PC-3 (cell line): ENCODE measurements around the gene TMEM229A. TPM values are rescaled to one million over a fixed set of nuclear protein-coding genes. Genes with fewer than 3 reads are reported as not detected.

Experiments used
- ATAC-seq: fragments of 200-7000 bp; cut with Tn5 transposase; 2 replicates; pipeline ENCODE4 v1.9.1; 2020; ENCODE audit warnings: mild to moderate bottlenecking, moderate library complexity
- BruUV-seq: library from RNA; stranded (reverse); fragments of 400-500 nt; replicated peaks from 2 replicates; lab custom pipeline; 2021; lab: Mats Ljungman, UMichigan
- CTCF ChIA-PET: fragments of 300-600 bp; sonication (Branson Sonifier 250); formaldehyde crosslinking; loops from one replicate; lab custom pipeline; 2022; ENCODE audit warnings: antibody characterized with exemption; lab: Charles Lee
- POLR2A ChIA-PET: fragments of 300-600 bp; sonication (Branson Sonifier 250); formaldehyde crosslinking; loops from one replicate; lab custom pipeline; 2022; ENCODE audit warnings: antibody characterized with exemption; ENCODE audit not compliant: unreplicated experiment; lab: Charles Lee
- DNase-seq: peaks from one replicate; pipeline ENCODE4 v3.0.0-alpha.2; 2015
- H2AFZ ChIP-seq: fragments of 300-600 bp; sonication (generic); 2 replicates; pipeline ENCODE4 v1.6.0; 2016; ENCODE audit warnings: antibody characterized with exemption, low read length
- H3F3A ChIP-seq: fragments of 300-600 bp; sonication (generic); one replicate; pipeline ENCODE4 v1.6.0; 2017; ENCODE audit warnings: antibody characterized with exemption, low read length, control low read depth, mild to moderate bottlenecking; ENCODE audit not compliant: unreplicated experiment
- H3K27ac ChIP-seq: fragments of 300-600 bp; sonication (generic); 2 replicates; pipeline ENCODE4 v1.5.1; 2016; ENCODE audit warnings: mild to moderate bottlenecking, low read length
- H3K27me3 ChIP-seq: fragments of 300-600 bp; sonication (generic); 2 replicates; pipeline ENCODE4 v1.6.1; 2016; ENCODE audit warnings: low read length, mixed read lengths
- H3K36me3 ChIP-seq: fragments of 300-600 bp; sonication (generic); 2 replicates; pipeline ENCODE4 v1.6.1; 2016; ENCODE audit warnings: low read depth, mixed run types, low read length, mixed read lengths
- H3K4me1 ChIP-seq: fragments of 300-600 bp; sonication (generic); 2 replicates; pipeline ENCODE4 v1.5.1; 2016; ENCODE audit warnings: low read length; ENCODE audit not compliant: insufficient read depth
- H3K4me2 ChIP-seq: fragments of 300-600 bp; sonication (generic); 2 replicates; pipeline ENCODE4 v1.6.0; 2016; ENCODE audit warnings: low read length
- H3K4me3 ChIP-seq: fragments of 300-600 bp; sonication (generic); 2 replicates; pipeline ENCODE4 v1.5.1; 2016; ENCODE audit warnings: mild to moderate bottlenecking, low read length, mixed read lengths
- H3K79me2 ChIP-seq: fragments of 300-600 bp; sonication (generic); 2 replicates; pipeline ENCODE4 v1.6.1; 2017; ENCODE audit warnings: low read length, mixed read lengths
- H3K9ac ChIP-seq: fragments of 300-600 bp; sonication (generic); 2 replicates; pipeline ENCODE4 v1.6.0; 2016; ENCODE audit warnings: mild to moderate bottlenecking, low read length
- H3K9me2 ChIP-seq: fragments of 300-600 bp; sonication (generic); replicated peaks from 2 replicates; pipeline ENCODE4 v1.6.1; 2016; ENCODE audit warnings: mixed run types, low read length, mixed read lengths
- H3K9me3 ChIP-seq: fragments of 300-600 bp; sonication (generic); 2 replicates; pipeline ENCODE4 v1.6.1; 2016; ENCODE audit warnings: low read length, mixed read lengths
- H4K20me1 ChIP-seq: fragments of 300-600 bp; sonication (generic); 2 replicates; pipeline ENCODE4 v1.6.1; 2016; ENCODE audit warnings: low read length, mixed read lengths
- CTCF ChIP-seq: fragments of 300-600 bp; sonication (generic); conservative IDR thresholded peaks from 2 replicates; pipeline ENCODE4 v1.5.1; 2017; ENCODE audit warnings: antibody characterized with exemption, low read depth, mild to moderate bottlenecking, low read length
- EZH2 ChIP-seq: fragments of 300-600 bp; sonication (generic); IDR thresholded peaks from one replicate; pipeline ENCODE4 v1.6.1; 2017; ENCODE audit warnings: antibody characterized with exemption, mild to moderate bottlenecking, low read length; ENCODE audit not compliant: unreplicated experiment
- EZH2phosphoT487 ChIP-seq: fragments of 300-600 bp; sonication (generic); IDR thresholded peaks from 2 replicates; pipeline ENCODE4 v1.6.1; 2018; ENCODE audit warnings: mild to moderate bottlenecking, antibody characterized with exemption, low read length, borderline replicate concordance
- intact Hi-C: fragments of 100-400 bp; cut with micrococcal nuclease; formaldehyde crosslinking; loops from 2 replicates; pipeline ENCODE4 v1.9.0; 2023
- total RNA-seq: library from RNA; depleted of rRNA; stranded (reverse); fragments of >200 nt; gene quantifications from 2 replicates; pipeline ENCODE4 v1.2.3, GENCODE V29; 2014

Gene TMEM229A
- total RNA-seq, 1 experiment from 2014 or later = not detected

DNA sequence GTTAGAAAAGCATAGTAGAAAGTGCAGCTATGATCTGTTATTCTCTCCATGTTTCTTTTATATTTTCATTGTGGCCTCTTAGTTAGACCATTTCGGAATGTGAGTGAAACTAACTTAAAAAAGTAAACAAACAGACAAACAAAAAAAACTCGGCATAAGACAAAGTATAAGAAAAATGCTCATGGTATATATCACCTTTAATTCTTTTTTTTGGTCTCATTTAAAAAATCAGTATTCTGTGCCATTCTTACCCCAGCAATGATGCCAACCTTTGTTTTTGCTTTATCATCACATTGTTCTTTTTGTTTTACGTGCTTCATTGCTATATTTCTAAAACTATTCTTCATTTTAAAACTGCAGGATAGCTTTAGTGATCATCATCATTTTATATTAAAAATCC, 2.8 kb upstream of the TMEM229A start:
- no peaks in the 10 kb centered on the region for H3F3A ChIP-seq
- H3K27ac ChIP-seq = no peak overlapping the region
- H3K4me2 ChIP-seq = no peak overlapping the region
- H3K9ac ChIP-seq = no peak overlapping the region
- no peaks in the 10 kb centered on the region for H3K36me3 ChIP-seq
- TF ChIP-seq EZH2phosphoT487 = no peak
- TF ChIP-seq CTCF = no peak
- TF ChIP-seq EZH2 = no peak
- H2AFZ ChIP-seq = no peak overlapping the region
- H3K4me1 ChIP-seq = peaks cover 10% of the 10 kb centered on the region; the same call in 1 of the 2 replicates
- no peaks in the 10 kb centered on the region for H3K79me2 ChIP-seq
- H3K9me2 ChIP-seq = no peaks in the 10 kb centered on the region
- BruUV-seq = no TSS peak
- CTCF ChIA-PET = no interaction called here
- ATAC-seq (no peak), DNase-seq (no peak)
- H3K4me3 ChIP-seq = no peak overlapping the region
- peaks cover 75% of the 10 kb centered on the region for H3K27me3 ChIP-seq
- POLR2A ChIA-PET = no interaction called here
- intact Hi-C loops = no loop called here
- no peaks in the 10 kb centered on the region for H3K9me3 ChIP-seq
- no peaks in the 10 kb centered on the region for H4K20me1 ChIP-seq

GRCh38 chr7:124034754-124035100, 1.9 kb upstream of the TMEM229A start:
- ChIA-PET POLR2A (no interaction called here), CTCF (no interaction called here)
- no peaks in the 10 kb centered on the region for H3K9me3 ChIP-seq
- H3K4me1 ChIP-seq = peaks cover 10% of the 10 kb centered on the region; the same call in 1 of the 2 replicates
- H3K9ac ChIP-seq = no peak overlapping the region
- H3K79me2 ChIP-seq = no peaks in the 10 kb centered on the region
- H3K36me3 ChIP-seq = no peaks in the 10 kb centered on the region
- H3K4me2 ChIP-seq = no peak overlapping the region
- no TSS peak for BruUV-seq
- intact Hi-C loops = no loop called here
- no peak for DNase-seq
- H4K20me1 ChIP-seq = no peaks in the 10 kb centered on the region
- TF ChIP-seq EZH2 (no peak), CTCF (no peak), EZH2phosphoT487 (no peak)
- H3K4me3 ChIP-seq = no peak overlapping the region
- H2AFZ ChIP-seq = no peak overlapping the region
- H3K27ac ChIP-seq = no peak overlapping the region
- ATAC-seq = no peak
- H3F3A ChIP-seq = no peaks in the 10 kb centered on the region
- H3K27me3 ChIP-seq = peaks cover 79% of the 10 kb centered on the region
- H3K9me2 ChIP-seq = no peaks in the 10 kb centered on the region

GRCh38 chr7:124033807-124034753, 1.2 kb upstream of the TMEM229A start:
- peaks cover 80% of the 10 kb centered on the region for H3K27me3 ChIP-seq
- no peak overlapping the region for H3K27ac ChIP-seq
- POLR2A ChIA-PET = no interaction called here
- H3K9me3 ChIP-seq = no peaks in the 10 kb centered on the region
- TF ChIP-seq EZH2phosphoT487 (no peak), EZH2 (no peak), CTCF (no peak)
- no peaks in the 10 kb centered on the region for H3K36me3 ChIP-seq
- CTCF ChIA-PET = no interaction called here
- H3K79me2 ChIP-seq = no peaks in the 10 kb centered on the region
- no peaks in the 10 kb centered on the region for H3K9me2 ChIP-seq
- no peak overlapping the region; the same call in 1 of the 2 replicates for H3K4me2 ChIP-seq
- peaks cover 10% of the 10 kb centered on the region; the same call in 1 of the 2 replicates for H3K4me1 ChIP-seq
- ATAC-seq (no peak), DNase-seq (no peak)
- no peaks in the 10 kb centered on the region for H4K20me1 ChIP-seq
- no peaks in the 10 kb centered on the region for H3F3A ChIP-seq
- H2AFZ ChIP-seq = no peak overlapping the region; the same call in 1 of the 2 replicates
- no peak overlapping the region for H3K9ac ChIP-seq
- H3K4me3 ChIP-seq = no peak overlapping the region; the same call in 1 of the 2 replicates
- no TSS peak for BruUV-seq
- intact Hi-C loops = no loop called here
